HS-5 (cell line): ENCODE measurements around the gene LRRC32.
"Not testable (repeated sequence)": the region's sequence is repeated elsewhere in the genome, so short reads cannot be mapped to it uniquely, and the experiment has no call there.

Source experiments
- DNase-seq: peaks from one replicate; pipeline ENCODE4 v3.0.0-alpha.2; 2012; ENCODE audit warnings: low read depth

Gene LRRC32

GRCh38 chr11:76610871-76611475 lies 59.6 kb downstream of the LRRC32 start:
- no peak for DNase-seq

GRCh38 chr11:76610371-76610770 lies 60.2 kb downstream of the LRRC32 start:
- no peak for DNase-seq

- DNase-seq = no peak
Observed at GRCh38 chr11:76609736-76610370, 60.7 kb downstream of the LRRC32 start.

GRCh38 chr11:76608879-76609460 lies 61.6 kb downstream of the LRRC32 start:
- DNase-seq = not testable (repeated sequence)

- not testable (repeated sequence) for DNase-seq
Observed at GRCh38 chr11:76608228-76608627, 62.3 kb downstream of the LRRC32 start.
